ENCODE measurements around the gene ANKRD37.

ANKRD37 gene

DNA sequence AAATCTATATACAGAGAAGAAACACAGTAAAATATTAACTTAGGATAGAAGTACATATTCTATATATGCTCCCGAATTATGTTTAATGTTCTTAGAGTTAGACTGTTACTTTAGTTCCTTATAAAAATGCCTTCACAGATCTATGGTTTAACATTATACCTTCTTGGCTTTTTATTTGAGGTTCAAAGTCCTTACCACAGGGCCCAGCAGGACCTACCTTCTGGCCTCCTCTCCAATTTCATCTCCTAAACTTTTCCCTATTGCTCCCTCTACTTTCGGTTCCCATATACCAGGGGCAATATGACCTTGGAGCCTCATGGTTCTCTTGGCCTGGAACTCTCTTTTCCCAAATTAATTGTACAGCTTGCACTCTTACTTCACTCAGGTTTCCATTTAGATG is 11.8 kb downstream of the ANKRD37 start:
- no peak for FAIRE-seq
- no peak for DNase-seq (ENCODE audit: insufficient read length, low spot score)
- TF ChIP-seq SPI1 (IDR thresholded peaks at IDR 0.05; ENCODE audit: low read depth, low read length): no peak
- TF ChIP-seq TAF1 (IDR thresholded peaks at IDR 0.05; ENCODE audit: low read depth, low read length): no peak
- no peak for TF ChIP-seq POLR2AphosphoS5 (IDR thresholded peaks at IDR 0.05; ENCODE audit: low read depth, low read length)
- TF ChIP-seq POU2F2 (IDR thresholded peaks at IDR 0.05; ENCODE audit: low read depth, low read length): no peak
- TF ChIP-seq POLR2A (IDR thresholded peaks at IDR 0.05; ENCODE audit: low read depth, low read length): no peak
- TF ChIP-seq PAX5 (IDR thresholded peaks at IDR 0.05; ENCODE audit: insufficient read depth, low read length, severe bottlenecking): no peak

DNA sequence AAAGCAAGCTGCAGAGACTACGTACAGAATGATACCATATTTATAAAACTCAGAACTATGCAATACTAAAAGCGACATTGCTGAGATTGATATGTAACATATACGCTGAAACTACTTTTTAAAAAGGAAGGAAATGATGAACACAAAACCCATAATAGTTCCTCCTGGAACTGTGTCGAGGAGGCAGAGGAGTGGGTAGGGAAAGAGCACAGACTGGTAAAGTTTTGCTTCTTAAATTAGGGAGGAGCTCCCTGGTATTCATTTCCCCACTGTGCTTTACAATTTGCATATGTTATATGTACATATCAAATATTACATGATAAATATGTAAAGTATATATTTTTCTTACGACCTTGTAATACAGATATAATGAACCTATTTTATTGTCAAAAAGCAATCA is 15.2 kb downstream of the ANKRD37 start:
- FAIRE-seq: no peak
- TF ChIP-seq POU2F2 (IDR thresholded peaks at IDR 0.05; ENCODE audit: low read depth, low read length) (no peak), TAF1 (IDR thresholded peaks at IDR 0.05; ENCODE audit: low read depth, low read length) (no peak), PAX5 (IDR thresholded peaks at IDR 0.05; ENCODE audit: insufficient read depth, low read length, severe bottlenecking) (no peak)
- no peak for DNase-seq (ENCODE audit: insufficient read length, low spot score)

DNA sequence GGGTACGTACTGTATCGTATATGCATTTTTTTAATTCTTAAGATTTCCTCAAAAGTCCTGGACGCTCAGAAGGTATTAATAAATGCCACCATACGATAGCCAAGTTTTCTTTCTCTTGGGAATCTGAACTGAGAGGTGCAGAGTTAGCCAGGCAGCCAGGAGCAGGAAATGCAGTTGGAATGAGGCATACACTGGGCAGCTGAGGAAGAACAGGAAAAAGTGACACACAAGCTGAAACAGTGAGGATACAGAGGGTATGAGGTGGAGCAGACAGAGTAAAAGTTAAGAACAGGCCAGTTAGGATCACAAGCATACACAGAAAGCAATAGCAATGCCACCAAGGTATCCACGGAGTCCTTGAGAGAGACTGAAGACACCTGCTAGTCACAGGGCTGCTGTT is 15.8 kb downstream of the ANKRD37 start:
- DNase-seq (ENCODE audit: insufficient read length, low spot score): no peak
- FAIRE-seq: no peak
- TF ChIP-seq TAF1 (IDR thresholded peaks at IDR 0.05; ENCODE audit: low read depth, low read length) (no peak), SPI1 (IDR thresholded peaks at IDR 0.05; ENCODE audit: low read depth, low read length) (no peak), POU2F2 (IDR thresholded peaks at IDR 0.05; ENCODE audit: low read depth, low read length) (no peak), POLR2AphosphoS5 (IDR thresholded peaks at IDR 0.05; ENCODE audit: low read depth, low read length) (no peak), PAX5 (IDR thresholded peaks at IDR 0.05; ENCODE audit: insufficient read depth, low read length, severe bottlenecking) (no peak), POLR2A (IDR thresholded peaks at IDR 0.05; ENCODE audit: low read depth, low read length) (no peak)

DNA sequence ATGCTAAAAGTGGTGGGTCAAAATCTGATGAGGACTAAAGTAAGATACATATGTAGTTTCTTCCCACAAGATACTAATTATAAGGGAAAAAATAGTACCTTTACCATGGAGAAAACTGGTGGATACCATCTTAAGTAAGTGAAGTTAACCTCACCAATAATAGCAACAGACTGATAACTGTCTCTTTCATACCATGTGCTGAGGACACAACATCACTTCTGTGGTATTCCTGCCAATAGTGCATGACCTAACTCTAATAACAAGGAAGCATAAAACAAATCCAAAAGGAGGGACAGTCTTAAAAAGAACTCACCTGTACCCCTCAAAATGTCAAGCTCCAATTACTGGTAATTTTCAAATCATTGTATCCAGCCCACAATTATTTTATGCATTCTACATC is 20.3 kb downstream of the ANKRD37 start:
- FAIRE-seq (no peak), DNase-seq (ENCODE audit: insufficient read length, low spot score) (no peak)
- TF ChIP-seq POU2F2 (IDR thresholded peaks at IDR 0.05; ENCODE audit: low read depth, low read length) (no peak), SPI1 (IDR thresholded peaks at IDR 0.05; ENCODE audit: low read depth, low read length) (no peak), POLR2A (IDR thresholded peaks at IDR 0.05; ENCODE audit: low read depth, low read length) (no peak), PAX5 (IDR thresholded peaks at IDR 0.05; ENCODE audit: insufficient read depth, low read length, severe bottlenecking) (no peak), TAF1 (IDR thresholded peaks at IDR 0.05; ENCODE audit: low read depth, low read length) (no peak), POLR2AphosphoS5 (IDR thresholded peaks at IDR 0.05; ENCODE audit: low read depth, low read length) (no peak)

DNA sequence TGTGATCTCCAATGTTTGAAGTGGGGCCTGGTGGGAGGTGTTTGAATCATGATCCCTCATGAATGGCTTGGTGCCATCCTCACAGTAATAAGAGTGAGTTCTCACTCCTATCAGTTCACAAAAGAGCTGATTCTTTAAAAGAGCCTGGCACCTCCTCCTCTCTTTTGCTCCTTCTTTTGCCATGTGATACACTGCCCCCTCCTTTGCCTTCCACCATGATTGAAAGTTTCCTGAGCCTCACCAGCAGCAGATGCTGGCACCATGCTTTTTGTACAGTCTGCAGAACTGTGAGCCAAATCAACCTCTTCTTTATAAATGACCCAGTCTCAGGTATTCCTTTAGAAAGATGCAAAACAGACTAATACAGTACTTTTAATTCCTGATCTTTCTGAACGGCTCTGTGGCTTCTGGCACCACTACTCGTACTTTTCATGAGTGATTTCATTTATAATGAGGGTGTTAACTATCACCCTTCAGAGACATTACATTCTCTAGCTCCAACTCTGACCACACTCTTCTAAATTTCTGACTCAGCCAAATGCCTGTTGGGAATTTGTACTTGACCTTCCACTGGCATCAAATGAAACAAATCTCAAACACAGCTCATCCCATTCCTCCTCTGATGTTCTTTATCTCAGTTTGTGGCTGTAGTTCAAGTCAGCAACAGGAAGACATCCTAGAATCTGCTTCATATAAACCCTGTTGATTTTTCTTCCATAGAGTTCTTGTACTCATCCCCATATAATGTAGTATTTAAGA is 24.9 kb downstream of the ANKRD37 start:
- DNase-seq (ENCODE audit: insufficient read length, low spot score): no peak
- TF ChIP-seq POU2F2 (IDR thresholded peaks at IDR 0.05; ENCODE audit: low read depth, low read length): no peak
- no peak for TF ChIP-seq PAX5 (IDR thresholded peaks at IDR 0.05; ENCODE audit: insufficient read depth, low read length, severe bottlenecking)
- no peak for TF ChIP-seq POLR2A (IDR thresholded peaks at IDR 0.05; ENCODE audit: low read depth, low read length)
- no peak for TF ChIP-seq TAF1 (IDR thresholded peaks at IDR 0.05; ENCODE audit: low read depth, low read length)
- TF ChIP-seq SPI1 (IDR thresholded peaks at IDR 0.05; ENCODE audit: low read depth, low read length): no peak
- TF ChIP-seq POLR2AphosphoS5 (IDR thresholded peaks at IDR 0.05; ENCODE audit: low read depth, low read length): no peak
- no peak for FAIRE-seq

DNA sequence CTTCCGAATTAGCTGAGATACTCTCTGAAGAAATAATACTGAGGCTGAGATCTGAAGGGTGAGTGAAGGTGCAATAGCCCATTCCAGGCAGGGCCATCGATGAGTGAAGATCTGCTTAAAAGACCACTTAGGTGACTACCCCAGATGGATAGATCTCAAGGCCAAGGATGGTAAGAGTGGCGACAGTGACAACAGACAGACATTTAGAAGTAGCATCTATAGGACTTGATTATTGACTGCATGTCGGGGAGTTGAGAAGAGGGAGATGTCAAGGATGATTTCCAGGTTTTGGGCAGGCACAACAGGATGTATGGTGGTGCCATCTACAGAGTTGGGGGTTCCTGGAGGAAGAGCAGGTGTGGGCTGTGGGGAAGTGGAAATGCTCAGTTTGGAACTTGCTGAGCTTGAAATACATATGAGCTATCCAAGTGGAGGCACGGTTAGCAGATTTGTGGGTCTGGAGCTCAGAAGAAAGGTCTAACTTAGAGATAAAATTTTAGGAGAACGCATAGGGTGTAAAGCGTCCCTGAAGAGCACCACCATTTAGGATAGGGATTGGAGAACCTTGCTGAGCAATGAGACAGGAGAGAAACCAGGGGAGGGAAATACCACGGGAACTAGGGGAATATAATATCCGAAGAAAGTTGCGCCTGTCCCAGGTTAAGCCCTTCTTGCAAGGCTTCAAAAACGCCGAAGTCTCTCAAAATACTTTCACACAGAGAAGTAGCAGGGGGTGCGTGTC is 28.4 kb downstream of the ANKRD37 start:
- TF ChIP-seq POU2F2 (IDR thresholded peaks at IDR 0.05; ENCODE audit: low read depth, low read length) (no peak), PAX5 (IDR thresholded peaks at IDR 0.05; ENCODE audit: insufficient read depth, low read length, severe bottlenecking) (no peak), SPI1 (IDR thresholded peaks at IDR 0.05; ENCODE audit: low read depth, low read length) (0 out of 2 replicates have a peak, but pooled peaks have one; percentile 29), POLR2A (IDR thresholded peaks at IDR 0.05; ENCODE audit: low read depth, low read length) (no peak), POLR2AphosphoS5 (IDR thresholded peaks at IDR 0.05; ENCODE audit: low read depth, low read length) (no peak)
- DNase-seq (ENCODE audit: insufficient read length, low spot score) (no peak), FAIRE-seq (no peak)

DNA sequence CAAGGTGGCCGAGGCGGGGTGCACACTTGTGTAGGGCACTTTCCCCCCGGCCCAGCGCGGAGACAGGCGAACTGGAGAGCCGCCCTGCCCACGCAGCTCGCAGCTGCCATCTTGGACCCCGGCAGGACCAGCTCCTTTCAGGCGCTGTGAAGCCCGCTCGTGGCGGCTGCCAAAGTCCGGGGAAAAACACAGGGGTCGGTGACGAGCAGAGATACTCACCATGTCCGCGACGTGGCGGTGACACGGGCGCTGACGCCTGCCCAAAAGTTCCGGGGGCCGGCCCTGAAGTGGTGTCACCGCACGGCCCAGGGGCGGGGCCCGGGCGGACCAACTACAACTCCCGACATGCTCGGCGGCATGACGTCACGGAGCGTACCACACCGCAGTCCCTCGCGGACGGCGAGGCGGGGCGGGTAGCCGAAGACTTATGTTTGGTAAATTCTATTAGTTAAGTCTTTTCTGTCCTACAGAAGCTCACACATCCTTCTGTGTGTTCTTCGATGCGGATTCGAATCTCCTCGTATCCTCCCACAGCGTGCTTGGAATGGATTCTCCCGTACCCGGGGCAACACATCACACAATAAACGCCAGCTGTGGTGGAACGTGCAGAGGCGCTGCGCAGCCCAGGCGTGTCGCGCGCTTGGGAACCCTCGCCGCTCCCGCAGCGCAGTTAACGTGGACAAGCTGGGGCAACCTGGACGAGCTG is 29.2 kb downstream of the ANKRD37 start, which contains the start of gene UFSP2:
Gene UFSP2 (minus strand): TSS at position 318 of the 706 bp plus-strand sequence. CDS start 96 bp downstream, at position 222.
- DNase-seq (ENCODE audit: insufficient read length, low spot score) (peak; percentile 76), FAIRE-seq (peak; percentile 100)
- TF ChIP-seq POU2F2 (IDR thresholded peaks at IDR 0.05; ENCODE audit: low read depth, low read length) (0 out of 2 replicates have a peak, but pooled peaks have one; percentile 48), PAX5 (IDR thresholded peaks at IDR 0.05; ENCODE audit: insufficient read depth, low read length, severe bottlenecking) (no peak), TAF1 (IDR thresholded peaks at IDR 0.05; ENCODE audit: low read depth, low read length) (peak; percentile 74; the same call in 1 of the 2 replicates), POLR2A (IDR thresholded peaks at IDR 0.05; ENCODE audit: low read depth, low read length) (peak; percentile 63), POLR2AphosphoS5 (IDR thresholded peaks at IDR 0.05; ENCODE audit: low read depth, low read length) (no peak), SPI1 (IDR thresholded peaks at IDR 0.05; ENCODE audit: low read depth, low read length) (no peak)

DNA sequence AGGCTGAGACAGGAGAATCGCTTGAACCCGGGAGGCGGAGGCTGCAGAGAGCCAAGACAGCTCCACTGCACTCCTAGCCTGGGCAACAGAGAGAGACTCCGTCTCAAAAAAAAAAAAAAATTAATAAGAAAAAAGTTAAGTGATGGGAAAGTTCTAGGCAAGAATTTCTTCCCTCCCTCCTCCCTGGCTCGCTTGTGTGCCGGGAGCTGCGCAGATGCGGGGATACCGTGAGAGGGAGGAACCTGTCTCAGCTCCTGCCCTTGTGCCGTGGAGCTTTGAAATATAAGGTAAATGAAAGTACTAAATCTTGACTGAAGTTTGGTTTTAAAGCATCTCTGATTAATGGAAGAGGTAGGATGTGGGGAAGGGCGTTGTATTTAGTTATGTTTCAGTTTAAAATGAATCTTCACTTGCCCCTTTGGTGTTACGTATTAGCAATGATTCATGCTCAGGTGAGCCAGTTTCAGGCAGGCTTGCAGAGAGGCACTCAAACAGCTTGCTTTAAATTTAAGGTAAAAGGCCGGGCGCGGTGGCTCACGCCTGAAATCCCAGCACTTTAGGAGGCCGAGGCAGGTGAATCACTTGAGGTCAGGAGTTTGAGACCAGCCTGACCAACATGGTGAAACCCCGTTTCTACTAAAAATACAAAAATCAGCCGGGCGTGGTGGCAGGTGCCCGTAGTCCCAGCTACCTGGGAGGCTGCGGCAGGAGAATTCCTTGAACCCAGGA is 30.5 kb downstream of the ANKRD37 start:
- no peak for TF ChIP-seq SPI1 (IDR thresholded peaks at IDR 0.05; ENCODE audit: low read depth, low read length)
- TF ChIP-seq POLR2A (IDR thresholded peaks at IDR 0.05; ENCODE audit: low read depth, low read length): no peak
- no peak for TF ChIP-seq TAF1 (IDR thresholded peaks at IDR 0.05; ENCODE audit: low read depth, low read length)
- no peak for TF ChIP-seq POLR2AphosphoS5 (IDR thresholded peaks at IDR 0.05; ENCODE audit: low read depth, low read length)
- TF ChIP-seq POU2F2 (IDR thresholded peaks at IDR 0.05; ENCODE audit: low read depth, low read length): no peak
- no peak for TF ChIP-seq PAX5 (IDR thresholded peaks at IDR 0.05; ENCODE audit: insufficient read depth, low read length, severe bottlenecking)
- no peak for FAIRE-seq
- no peak for DNase-seq (ENCODE audit: insufficient read length, low spot score)
